HepG2 (cell line): Measurements from ENCODE around the gene TBXA2R. TPM values are rescaled to one million over a fixed set of nuclear protein-coding genes. Genes with fewer than 3 reads are reported as not detected.
A peak's percentile ranks its signal among the peaks of the same experiment; 100 is the strongest.

Experiments used
- ARHGAP35 ChIP-seq: sonication (generic); formaldehyde crosslinking; IDR thresholded peaks from 2 replicates; pipeline ENCODE4 v1.9.0; 2022; ENCODE audit warnings: mild to moderate bottlenecking, inconsistent platforms, moderate library complexity, missing genetic modification reagents, borderline replicate concordance
- BCL6 ChIP-seq: IDR thresholded peaks from 2 replicates; pipeline ENCODE4 v1.6.1; 2016; ENCODE audit warnings: missing genetic modification reagents, missing compliant biosample characterization
- CCAR2 ChIP-seq: fragments of 200-400 bp; formaldehyde crosslinking; optimal IDR thresholded peaks from 2 replicates; pipeline ENCODE3; 2018; ENCODE audit warnings: low read depth, mild to moderate bottlenecking, low read length, moderate library complexity
- IRX3 ChIP-seq: sonication (generic); formaldehyde crosslinking; IDR thresholded peaks from 2 replicates; pipeline ENCODE4 v1.8.1; 2023; ENCODE audit warnings: mild to moderate bottlenecking, low read depth, missing genetic modification reagents, borderline replicate concordance
- KDM4B ChIP-seq: sonication (generic); formaldehyde crosslinking; IDR thresholded peaks from 2 replicates; pipeline ENCODE4 v1.4.0; 2020; ENCODE audit warnings: missing genetic modification reagents
- MTA1 ChIP-seq: sonication (generic); formaldehyde crosslinking; IDR thresholded peaks from 2 replicates; pipeline ENCODE4 v1.4.0; 2020; ENCODE audit warnings: missing genetic modification reagents, mild to moderate bottlenecking, borderline replicate concordance
- MYNN ChIP-seq: sonication (generic); formaldehyde crosslinking; IDR thresholded peaks from 2 replicates; pipeline ENCODE4 v1.4.0; 2020; ENCODE audit warnings: mild to moderate bottlenecking, low read depth, missing genetic modification reagents
- NCOA5 ChIP-seq: sonication (generic); formaldehyde crosslinking; IDR thresholded peaks from 2 replicates; pipeline ENCODE4 v1.4.0; 2020; ENCODE audit warnings: missing genetic modification reagents
- PCBP2 ChIP-seq: fragments of 200-400 bp; formaldehyde crosslinking; optimal IDR thresholded peaks from 2 replicates; pipeline ENCODE3; 2018; ENCODE audit warnings: low read length, low read depth; ENCODE audit not compliant: poor library complexity, severe bottlenecking
- PHF5A ChIP-seq: IDR thresholded peaks from one replicate; pipeline ENCODE4 v1.6.1; 2018; ENCODE audit warnings: low read depth, missing genetic modification reagents; ENCODE audit not compliant: unreplicated experiment
- TGIF2 ChIP-seq: IDR thresholded peaks from 2 replicates; pipeline ENCODE4 v1.6.1; 2016; ENCODE audit warnings: control low read depth, missing compliant biosample characterization
- ZNF180 ChIP-seq: sonication (generic); formaldehyde crosslinking; IDR thresholded peaks from 2 replicates; pipeline ENCODE4 v1.4.0; 2020; ENCODE audit warnings: low read depth, missing genetic modification reagents, borderline replicate concordance
- ZNF317 ChIP-seq: sonication (generic); formaldehyde crosslinking; IDR thresholded peaks from 2 replicates; pipeline ENCODE4 v1.5.0; 2020; ENCODE audit warnings: mild to moderate bottlenecking, missing genetic modification reagents
- polyA plus RNA-seq, 8 experiments: library from polyadenylated mRNA; depleted of rRNA in 3 of 8; stranded (reverse) in 7 of 8; unstranded in 1 of 8; fragments of >200 nt; fragmentation: Illumina TruSeq in 4 of 8; extraction: Trizol in 4 of 8; gene quantifications; 2 replicates each; pipeline versions ENCODE4 v1.2.1 to v1.2.3, GENCODE V29; 2011 to 2016; ENCODE audit warnings: low read depth in 4 of 8, missing spikeins in 1 of 8, mixed read lengths in 1 of 8; ENCODE audit not compliant: insufficient read depth in 1 of 8
- total RNA-seq, 5 experiments: library from RNA; depleted of rRNA; stranded (reverse); fragments of >200 nt; fragmentation: Illumina TruSeq; extraction: Trizol; gene quantifications; 2 replicates each; pipeline ENCODE4 v1.2.3, GENCODE V29; 2016; ENCODE audit warnings: low read depth in 1 of 5
- TF ChIP-seq, protein P1 (sequence below): sonication (generic); formaldehyde crosslinking; IDR thresholded peaks from 2 replicates; pipeline ENCODE4; 2020; ENCODE audit warnings: missing genetic modification reagents, mild to moderate bottlenecking, borderline replicate concordance
- TF ChIP-seq, protein P2 (sequence below): sonication (generic); formaldehyde crosslinking; IDR thresholded peaks from 2 replicates; pipeline ENCODE4 v1.8.0; 2022; ENCODE audit warnings: missing genetic modification reagents, low read depth, mild to moderate bottlenecking, borderline replicate concordance
- TF ChIP-seq, protein P3 (sequence below): sonication (generic); formaldehyde crosslinking; IDR thresholded peaks from 2 replicates; pipeline ENCODE4 v1.5.1; 2020; ENCODE audit warnings: mild to moderate bottlenecking, missing genetic modification reagents, moderate library complexity
- TF ChIP-seq, protein P4 (sequence below): sonication (generic); formaldehyde crosslinking; IDR thresholded peaks from 2 replicates; pipeline ENCODE4 v1.9.0; 2021; ENCODE audit warnings: missing genetic modification reagents, borderline replicate concordance
- TF ChIP-seq, protein P5 (sequence below): IDR thresholded peaks from 2 replicates; pipeline ENCODE4 v1.6.1; 2016

The TBXA2R gene
- total and polyA plus RNA-seq, 2 of the 13 experiments (the other 11 are each of a cell fraction or from before 2014, with no cell fraction given) = 0.09 TPM; not detected in 1

DNA sequence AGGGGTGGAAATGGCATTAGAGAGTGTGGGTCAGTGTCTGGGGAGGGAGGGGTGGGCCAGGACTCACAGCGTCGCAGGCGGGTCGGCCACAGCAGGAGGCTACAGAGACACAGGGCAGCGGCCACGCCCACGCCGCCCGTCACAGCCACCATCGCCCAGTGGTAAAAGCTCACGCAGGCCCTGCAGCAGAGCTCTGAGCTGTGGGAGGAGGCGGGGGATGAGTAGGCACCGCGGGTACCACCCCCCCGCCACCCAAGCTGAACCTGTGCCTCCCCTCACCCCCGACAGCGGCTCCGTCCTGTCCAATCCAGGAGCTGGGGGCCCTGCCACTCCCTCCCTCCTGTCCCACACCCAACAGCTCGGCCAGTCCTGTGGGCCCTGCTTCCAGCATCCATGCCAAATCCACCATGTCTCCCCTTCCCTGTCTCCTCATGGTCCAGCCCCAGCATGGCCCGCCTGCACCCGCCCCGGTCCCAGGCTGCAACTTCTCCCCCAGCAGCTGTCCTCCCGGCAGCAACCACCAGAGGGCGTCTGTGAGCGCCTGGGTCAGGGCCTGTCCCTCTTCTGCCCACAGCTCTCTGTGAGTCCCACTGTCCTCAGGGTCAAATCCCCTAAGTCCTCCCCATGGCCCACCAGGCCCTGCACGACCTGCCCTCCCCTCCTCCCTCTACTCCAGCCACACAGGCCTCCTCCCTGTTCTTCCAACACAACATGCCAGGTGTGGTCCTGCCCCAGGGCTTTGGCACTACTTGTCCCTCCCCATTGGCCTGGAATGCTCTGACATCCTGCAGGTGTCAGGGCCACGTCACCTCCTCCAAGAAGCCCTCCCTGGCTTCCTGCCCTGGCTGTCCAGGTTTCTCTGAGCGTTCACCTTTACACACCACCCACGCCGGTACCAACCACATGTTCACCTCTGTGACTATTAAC lies 61.7 kb downstream of the TBXA2R start (continued):
- TF ChIP-seq, protein P1, sequence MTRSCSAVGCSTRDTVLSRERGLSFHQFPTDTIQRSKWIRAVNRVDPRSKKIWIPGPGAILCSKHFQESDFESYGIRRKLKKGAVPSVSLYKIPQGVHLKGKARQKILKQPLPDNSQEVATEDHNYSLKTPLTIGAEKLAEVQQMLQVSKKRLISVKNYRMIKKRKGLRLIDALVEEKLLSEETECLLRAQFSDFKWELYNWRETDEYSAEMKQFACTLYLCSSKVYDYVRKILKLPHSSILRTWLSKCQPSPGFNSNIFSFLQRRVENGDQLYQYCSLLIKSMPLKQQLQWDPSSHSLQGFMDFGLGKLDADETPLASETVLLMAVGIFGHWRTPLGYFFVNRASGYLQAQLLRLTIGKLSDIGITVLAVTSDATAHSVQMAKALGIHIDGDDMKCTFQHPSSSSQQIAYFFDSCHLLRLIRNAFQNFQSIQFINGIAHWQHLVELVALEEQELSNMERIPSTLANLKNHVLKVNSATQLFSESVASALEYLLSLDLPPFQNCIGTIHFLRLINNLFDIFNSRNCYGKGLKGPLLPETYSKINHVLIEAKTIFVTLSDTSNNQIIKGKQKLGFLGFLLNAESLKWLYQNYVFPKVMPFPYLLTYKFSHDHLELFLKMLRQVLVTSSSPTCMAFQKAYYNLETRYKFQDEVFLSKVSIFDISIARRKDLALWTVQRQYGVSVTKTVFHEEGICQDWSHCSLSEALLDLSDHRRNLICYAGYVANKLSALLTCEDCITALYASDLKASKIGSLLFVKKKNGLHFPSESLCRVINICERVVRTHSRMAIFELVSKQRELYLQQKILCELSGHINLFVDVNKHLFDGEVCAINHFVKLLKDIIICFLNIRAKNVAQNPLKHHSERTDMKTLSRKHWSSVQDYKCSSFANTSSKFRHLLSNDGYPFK (CRISPR knock-in tag) = no peak
- TF ChIP-seq KDM4B = no peak
- no peak for TF ChIP-seq ZNF317 (CRISPR knock-in tag)
- TF ChIP-seq IRX3 (CRISPR knock-in tag) = no peak
- TF ChIP-seq, protein P2, sequence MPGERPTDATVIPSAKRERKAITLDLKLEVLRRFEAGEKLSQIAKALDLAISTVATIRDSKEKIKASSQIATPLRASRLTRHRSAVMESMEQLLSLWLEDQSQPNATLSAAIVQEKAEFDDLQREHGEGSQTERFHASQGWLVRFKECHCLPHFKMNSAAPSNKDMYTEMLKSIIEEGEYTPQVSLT (CRISPR knock-in tag) = no peak
- no peak for TF ChIP-seq BCL6 (CRISPR knock-in tag)
- TF ChIP-seq PCBP2 = no peak
- peak; percentile 48 for TF ChIP-seq PHF5A (CRISPR knock-in tag)
- TF ChIP-seq, protein P3, sequence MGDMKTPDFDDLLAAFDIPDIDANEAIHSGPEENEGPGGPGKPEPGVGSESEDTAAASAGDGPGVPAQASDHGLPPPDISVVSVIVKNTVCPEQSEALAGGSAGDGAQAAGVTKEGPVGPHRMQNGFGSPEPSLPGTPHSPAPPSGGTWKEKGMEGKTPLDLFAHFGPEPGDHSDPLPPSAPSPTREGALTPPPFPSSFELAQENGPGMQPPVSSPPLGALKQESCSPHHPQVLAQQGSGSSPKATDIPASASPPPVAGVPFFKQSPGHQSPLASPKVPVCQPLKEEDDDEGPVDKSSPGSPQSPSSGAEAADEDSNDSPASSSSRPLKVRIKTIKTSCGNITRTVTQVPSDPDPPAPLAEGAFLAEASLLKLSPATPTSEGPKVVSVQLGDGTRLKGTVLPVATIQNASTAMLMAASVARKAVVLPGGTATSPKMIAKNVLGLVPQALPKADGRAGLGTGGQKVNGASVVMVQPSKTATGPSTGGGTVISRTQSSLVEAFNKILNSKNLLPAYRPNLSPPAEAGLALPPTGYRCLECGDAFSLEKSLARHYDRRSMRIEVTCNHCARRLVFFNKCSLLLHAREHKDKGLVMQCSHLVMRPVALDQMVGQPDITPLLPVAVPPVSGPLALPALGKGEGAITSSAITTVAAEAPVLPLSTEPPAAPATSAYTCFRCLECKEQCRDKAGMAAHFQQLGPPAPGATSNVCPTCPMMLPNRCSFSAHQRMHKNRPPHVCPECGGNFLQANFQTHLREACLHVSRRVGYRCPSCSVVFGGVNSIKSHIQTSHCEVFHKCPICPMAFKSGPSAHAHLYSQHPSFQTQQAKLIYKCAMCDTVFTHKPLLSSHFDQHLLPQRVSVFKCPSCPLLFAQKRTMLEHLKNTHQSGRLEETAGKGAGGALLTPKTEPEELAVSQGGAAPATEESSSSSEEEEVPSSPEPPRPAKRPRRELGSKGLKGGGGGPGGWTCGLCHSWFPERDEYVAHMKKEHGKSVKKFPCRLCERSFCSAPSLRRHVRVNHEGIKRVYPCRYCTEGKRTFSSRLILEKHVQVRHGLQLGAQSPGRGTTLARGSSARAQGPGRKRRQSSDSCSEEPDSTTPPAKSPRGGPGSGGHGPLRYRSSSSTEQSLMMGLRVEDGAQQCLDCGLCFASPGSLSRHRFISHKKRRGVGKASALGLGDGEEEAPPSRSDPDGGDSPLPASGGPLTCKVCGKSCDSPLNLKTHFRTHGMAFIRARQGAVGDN = peak; percentile 59
- no peak for TF ChIP-seq TGIF2
- TF ChIP-seq, protein P4, sequence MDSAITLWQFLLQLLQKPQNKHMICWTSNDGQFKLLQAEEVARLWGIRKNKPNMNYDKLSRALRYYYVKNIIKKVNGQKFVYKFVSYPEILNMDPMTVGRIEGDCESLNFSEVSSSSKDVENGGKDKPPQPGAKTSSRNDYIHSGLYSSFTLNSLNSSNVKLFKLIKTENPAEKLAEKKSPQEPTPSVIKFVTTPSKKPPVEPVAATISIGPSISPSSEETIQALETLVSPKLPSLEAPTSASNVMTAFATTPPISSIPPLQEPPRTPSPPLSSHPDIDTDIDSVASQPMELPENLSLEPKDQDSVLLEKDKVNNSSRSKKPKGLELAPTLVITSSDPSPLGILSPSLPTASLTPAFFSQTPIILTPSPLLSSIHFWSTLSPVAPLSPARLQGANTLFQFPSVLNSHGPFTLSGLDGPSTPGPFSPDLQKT (CRISPR knock-in tag) = no peak
- no peak for TF ChIP-seq MYNN (CRISPR knock-in tag)
- TF ChIP-seq NCOA5 (CRISPR knock-in tag) = no peak
- TF ChIP-seq, protein P5, sequence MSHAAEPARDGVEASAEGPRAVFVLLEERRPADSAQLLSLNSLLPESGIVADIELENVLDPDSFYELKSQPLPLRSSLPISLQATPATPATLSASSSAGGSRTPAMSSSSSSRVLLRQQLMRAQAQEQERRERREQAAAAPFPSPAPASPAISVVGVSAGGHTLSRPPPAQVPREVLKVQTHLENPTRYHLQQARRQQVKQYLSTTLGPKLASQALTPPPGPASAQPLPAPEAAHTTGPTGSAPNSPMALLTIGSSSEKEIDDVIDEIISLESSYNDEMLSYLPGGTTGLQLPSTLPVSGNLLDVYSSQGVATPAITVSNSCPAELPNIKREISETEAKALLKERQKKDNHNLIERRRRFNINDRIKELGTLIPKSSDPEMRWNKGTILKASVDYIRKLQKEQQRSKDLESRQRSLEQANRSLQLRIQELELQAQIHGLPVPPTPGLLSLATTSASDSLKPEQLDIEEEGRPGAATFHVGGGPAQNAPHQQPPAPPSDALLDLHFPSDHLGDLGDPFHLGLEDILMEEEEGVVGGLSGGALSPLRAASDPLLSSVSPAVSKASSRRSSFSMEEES (CRISPR knock-in tag) = no peak
- TF ChIP-seq ZNF180 (CRISPR knock-in tag) = no peak
- no peak for TF ChIP-seq CCAR2
- peak; percentile 62; the same call in 1 of the 2 replicates for TF ChIP-seq MTA1 (CRISPR knock-in tag)
- TF ChIP-seq ARHGAP35 (CRISPR knock-in tag) = no peak
